Measurements from ENCODE around the gene ADAMTSL1.

- TF ChIP-seq CTCF (IDR thresholded peaks at IDR 0.05; ENCODE audit: extremely low read depth in 1 of 2, insufficient read depth in 1 of 2, low read depth in 1 of 2, low read length in 2 of 2) (no peak), POLR2AphosphoS5 (IDR thresholded peaks at IDR 0.05; ENCODE audit: insufficient read depth, low read depth, low read length) (no peak), EZH2 (IDR thresholded peaks at IDR 0.05; ENCODE audit: borderline replicate concordance, low read depth, low read length, severe bottlenecking) (no peak), FOS (IDR thresholded peaks at IDR 0.05; ENCODE audit: borderline replicate concordance, insufficient read depth, low read length) (no peak), POLR2A (IDR thresholded peaks at IDR 0.05; ENCODE audit: low read depth, low read length) (no peak), MYC (IDR thresholded peaks at IDR 0.05; ENCODE audit: low read depth, low read length) (no peak), MAX (IDR thresholded peaks at IDR 0.05; ENCODE audit: insufficient read depth, insufficient read length) (no peak)
These were observed 21.1 kb downstream of the ADAMTSL1 start for GRCh38 chr9:18495065-18495464.
